Keratinocyte (primary cell): ENCODE results near the gene GMPS. TPM values are rescaled to one million over a fixed set of nuclear protein-coding genes. Genes with fewer than 3 reads are reported as not detected.

Experiments
- DNase-seq: peaks from one replicate; pipeline ENCODE4 v3.0.0-alpha.2; 2011; ENCODE audit warnings: low read depth, missing footprints, low spot score
- FAIRE-seq: peaks from 2 replicates; lab custom pipeline; 2011; peaks lifted over from hg19 to GRCh38; lab: Jason Lieb, UNC
- H2AFZ ChIP-seq: 2 replicates; pipeline ENCODE4 v1.6.0; 2012; ENCODE audit warnings: low read length, control low read depth, inconsistent platforms; ENCODE audit not compliant: control insufficient read depth
- H3K27ac ChIP-seq: 2 replicates; pipeline ENCODE4 v1.5.1; 2011; ENCODE audit warnings: low read length; ENCODE audit not compliant: control insufficient read depth, insufficient read depth
- H3K27me3 ChIP-seq: 3 replicates; pipeline ENCODE4 v1.6.0; 2011; ENCODE audit warnings: low read length; ENCODE audit not compliant: control insufficient read depth, insufficient read depth; ENCODE audit errors: extremely low read depth
- H3K36me3 ChIP-seq, 2 experiments: 2 replicates in 1 of 2; 3 replicates in 1 of 2; pipeline ENCODE4 v1.5.1; 2011; ENCODE audit warnings: low read length in 2 of 2, mild to moderate bottlenecking in 1 of 2; ENCODE audit not compliant: control insufficient read depth in 2 of 2, insufficient read depth in 2 of 2; ENCODE audit errors: extremely low read depth in 1 of 2
- H3K4me1 ChIP-seq: 3 replicates; pipeline ENCODE4 v1.5.1; 2011; ENCODE audit warnings: low read length; ENCODE audit not compliant: control insufficient read depth, insufficient read depth; ENCODE audit errors: extremely low read depth
- H3K4me2 ChIP-seq: 3 replicates; pipeline ENCODE4 v1.6.0; 2011; ENCODE audit warnings: low read depth, low read length; ENCODE audit not compliant: control insufficient read depth, insufficient read depth; ENCODE audit errors: extremely low read depth
- H3K4me3 ChIP-seq, 3 experiments: fragments of 200-600 bp in 1 of 3; sonication (generic) in 1 of 3; 2 replicates in 2 of 3; 3 replicates in 1 of 3; pipeline ENCODE4 v1.5.1; 2011 to 2016; ENCODE audit warnings: low read length in 3 of 3, mild to moderate bottlenecking in 3 of 3, control low read depth in 2 of 3, inconsistent platforms in 1 of 3, low read depth in 1 of 3, mixed read lengths in 1 of 3, mixed run types in 1 of 3, moderate library complexity in 1 of 3; ENCODE audit not compliant: control insufficient read depth in 2 of 3, insufficient read depth in 2 of 3; ENCODE audit errors: extremely low read depth in 1 of 3
- H3K79me2 ChIP-seq: 2 replicates; pipeline ENCODE4 v1.6.0; 2012; ENCODE audit warnings: low read length; ENCODE audit not compliant: control insufficient read depth, insufficient read depth
- H3K9ac ChIP-seq: 3 replicates; pipeline ENCODE4 v1.6.0; 2011; ENCODE audit warnings: low read length; ENCODE audit not compliant: control insufficient read depth, insufficient read depth; ENCODE audit errors: extremely low read depth
- H3K9me1 ChIP-seq: 3 replicates; pipeline ENCODE4 v1.6.0; 2011; ENCODE audit warnings: low read length; ENCODE audit not compliant: control insufficient read depth, insufficient read depth; ENCODE audit errors: extremely low read depth
- H3K9me3 ChIP-seq: 2 replicates; pipeline ENCODE4 v1.5.1; 2012; ENCODE audit warnings: low read depth, low read length; ENCODE audit not compliant: control insufficient read depth
- H4K20me1 ChIP-seq: 3 replicates; pipeline ENCODE4 v1.6.0; 2011; ENCODE audit warnings: low read length; ENCODE audit not compliant: control insufficient read depth, insufficient read depth; ENCODE audit errors: extremely low read depth
- EZH2 ChIP-seq: IDR thresholded peaks from one replicate; pipeline ENCODE4 v1.6.1; 2012; ENCODE audit warnings: inconsistent platforms, mild to moderate bottlenecking, low read length, moderate library complexity
- dilution Hi-C: fragments of 300-500 bp; cut with MboI; formaldehyde crosslinking; loops from one replicate; pipeline ENCODE4 v1.7.0; 2020; ENCODE audit warnings: low sequenced_read_pairs; ENCODE audit not compliant: extremely low pct_ligation_motif_present
- polyA plus RNA-seq, 5 experiments: library from polyadenylated mRNA; depleted of rRNA in 3 of 5; stranded (reverse) in 3 of 5; stranded (forward) in 1 of 5; unstranded in 1 of 5; fragments of >200 nt; gene quantifications; 1 replicate in 1 of 5; 2 replicates in 3 of 5; 3 replicates in 1 of 5; pipeline versions ENCODE4 v1.2.1 to v1.2.3, GENCODE V29; 2011 to 2012; ENCODE audit warnings: missing spikeins in 2 of 5, low read depth in 1 of 5, low replicate concordance in 1 of 5
- TF ChIP-seq, protein P1 (sequence below), 3 experiments: IDR thresholded peaks in 1 of 3; conservative IDR thresholded peaks in 1 of 3; optimal IDR thresholded peaks in 1 of 3; 2 replicates in 2 of 3; 3 replicates in 1 of 3; pipeline versions ENCODE3 to v1.5.1; 2011; ENCODE audit warnings: low read length in 3 of 3, mild to moderate bottlenecking in 3 of 3, moderate library complexity in 2 of 3, control low read depth in 1 of 3, inconsistent platforms in 1 of 3; ENCODE audit not compliant: insufficient read depth in 2 of 3; ENCODE audit errors: extremely low read depth in 1 of 3

The GMPS gene
- polyA plus RNA-seq, 1 donor (not counting 4 experiments of a cell fraction or from before 2014, with no cell fraction given): 51.8 TPM

DNA sequence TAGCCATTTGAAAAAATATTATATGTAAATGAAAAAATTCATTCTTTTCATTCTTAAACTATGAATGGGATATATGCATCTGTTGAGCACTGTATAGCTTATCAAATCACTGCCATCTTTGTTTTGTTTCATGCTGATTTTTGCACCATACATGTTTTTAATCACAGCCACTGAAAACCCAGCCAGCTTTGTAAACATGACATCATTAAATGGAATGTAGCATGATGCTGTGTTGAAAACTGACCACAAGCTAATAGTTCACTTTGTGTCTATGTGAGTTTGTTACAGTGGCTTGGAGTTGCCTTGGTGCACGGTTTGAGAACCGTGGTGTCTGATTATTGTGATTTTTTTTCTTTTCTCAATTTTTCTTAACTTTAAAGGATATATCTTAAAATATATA is 75.7 kb downstream of the GMPS start:
- H4K20me1 ChIP-seq: no peaks in the 10 kb centered on the region
- no peaks in the 10 kb centered on the region for H3K9me3 ChIP-seq
- no peak overlapping the region for H2AFZ ChIP-seq
- TF ChIP-seq EZH2: no peak
- FAIRE-seq (no peak), DNase-seq (no peak)
- peaks cover 0 to 2% of the 10 kb centered on the region in 2 experiments for H3K36me3 ChIP-seq
- H3K27ac ChIP-seq: no peak overlapping the region
- no peaks in the 10 kb centered on the region for H3K79me2 ChIP-seq
- dilution Hi-C loops: no loop called here
- H3K4me1 ChIP-seq: no peaks in the 10 kb centered on the region
- H3K9ac ChIP-seq: no peak overlapping the region
- no peaks in the 10 kb centered on the region for H3K27me3 ChIP-seq
- no peak overlapping the region for H3K4me3 ChIP-seq
- H3K4me2 ChIP-seq: no peak overlapping the region
- H3K9me1 ChIP-seq: no peaks in the 10 kb centered on the region

DNA sequence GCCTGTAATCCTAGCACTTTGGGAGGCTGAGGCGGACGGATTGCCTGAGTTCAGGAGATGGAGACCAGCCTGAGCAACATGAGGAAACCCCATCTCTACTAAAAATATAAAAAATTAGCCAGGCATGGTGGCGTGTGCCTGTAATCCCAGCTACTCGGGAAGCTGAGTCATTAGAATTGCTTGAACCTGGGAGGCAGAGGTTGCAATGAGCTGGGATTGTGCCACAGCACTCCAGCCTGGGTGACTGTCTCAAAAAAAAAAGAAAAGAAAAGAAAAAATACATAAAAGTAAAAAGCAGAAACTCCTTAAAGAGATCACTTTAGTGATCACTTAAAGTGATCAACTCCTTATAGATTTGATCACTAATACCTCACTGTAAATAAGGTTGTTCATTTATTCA is 78.0 kb downstream of the GMPS start:
- Histone ChIP-seq H3K4me2 (no peak overlapping the region), H4K20me1 (no peaks in the 10 kb centered on the region), H3K9me1 (no peaks in the 10 kb centered on the region), H3K79me2 (no peaks in the 10 kb centered on the region), H2AFZ (no peak overlapping the region), H3K4me3 (no peak overlapping the region), H3K4me1 (no peaks in the 10 kb centered on the region), H3K9ac (no peak overlapping the region), H3K27ac (no peak overlapping the region), H3K9me3 (no peaks in the 10 kb centered on the region), H3K27me3 (no peaks in the 10 kb centered on the region), H3K36me3 (peaks cover 0 to 2% of the 10 kb centered on the region in 2 experiments)
- no peak for DNase-seq
- TF ChIP-seq EZH2: no peak
- TF ChIP-seq, protein P1, sequence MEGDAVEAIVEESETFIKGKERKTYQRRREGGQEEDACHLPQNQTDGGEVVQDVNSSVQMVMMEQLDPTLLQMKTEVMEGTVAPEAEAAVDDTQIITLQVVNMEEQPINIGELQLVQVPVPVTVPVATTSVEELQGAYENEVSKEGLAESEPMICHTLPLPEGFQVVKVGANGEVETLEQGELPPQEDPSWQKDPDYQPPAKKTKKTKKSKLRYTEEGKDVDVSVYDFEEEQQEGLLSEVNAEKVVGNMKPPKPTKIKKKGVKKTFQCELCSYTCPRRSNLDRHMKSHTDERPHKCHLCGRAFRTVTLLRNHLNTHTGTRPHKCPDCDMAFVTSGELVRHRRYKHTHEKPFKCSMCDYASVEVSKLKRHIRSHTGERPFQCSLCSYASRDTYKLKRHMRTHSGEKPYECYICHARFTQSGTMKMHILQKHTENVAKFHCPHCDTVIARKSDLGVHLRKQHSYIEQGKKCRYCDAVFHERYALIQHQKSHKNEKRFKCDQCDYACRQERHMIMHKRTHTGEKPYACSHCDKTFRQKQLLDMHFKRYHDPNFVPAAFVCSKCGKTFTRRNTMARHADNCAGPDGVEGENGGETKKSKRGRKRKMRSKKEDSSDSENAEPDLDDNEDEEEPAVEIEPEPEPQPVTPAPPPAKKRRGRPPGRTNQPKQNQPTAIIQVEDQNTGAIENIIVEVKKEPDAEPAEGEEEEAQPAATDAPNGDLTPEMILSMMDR (optimal IDR thresholded peaks at IDR 0.05 in 1 of 3, IDR thresholded peaks at IDR 0.05 in 1 of 3, conservative IDR thresholded peaks at IDR 0.05 in 1 of 3; ENCODE audit: extremely low read depth in 1 of 3, insufficient read depth in 2 of 3, low read length in 3 of 3): no peak
- FAIRE-seq: no peak
- dilution Hi-C loops: no loop called here
